HepG2 (cell line): ENCODE results near the gene RNASE4. TPM values are rescaled to one million over a fixed set of nuclear protein-coding genes. Genes with fewer than 3 reads are reported as not detected.

Experiments
- FOXK1 ChIP-seq: sonication (generic); formaldehyde crosslinking; IDR thresholded peaks from 2 replicates; pipeline ENCODE4 v1.4.0; 2020; ENCODE audit warnings: low read depth, missing genetic modification reagents, borderline replicate concordance
- FOXM1 ChIP-seq: sonication (generic); formaldehyde crosslinking; IDR thresholded peaks from 2 replicates; pipeline ENCODE4 v1.5.0; 2020; ENCODE audit warnings: missing genetic modification reagents
- IRX3 ChIP-seq: sonication (generic); formaldehyde crosslinking; IDR thresholded peaks from 2 replicates; pipeline ENCODE4 v1.8.1; 2023; ENCODE audit warnings: mild to moderate bottlenecking, low read depth, missing genetic modification reagents, borderline replicate concordance
- PITX1 ChIP-seq: sonication (generic); formaldehyde crosslinking; IDR thresholded peaks from 2 replicates; pipeline ENCODE4 v1.5.1; 2020; ENCODE audit warnings: mild to moderate bottlenecking, missing genetic modification reagents
- REPIN1 ChIP-seq: sonication (generic); formaldehyde crosslinking; IDR thresholded peaks from 2 replicates; pipeline ENCODE4 v1.8.0; 2022; ENCODE audit warnings: missing genetic modification reagents, low read depth, mild to moderate bottlenecking, borderline replicate concordance
- SUZ12 ChIP-seq: fragments of 150-350 bp; IDR thresholded peaks from 2 replicates; pipeline ENCODE4 v1.6.1; 2014; ENCODE audit warnings: low read depth, low read length
- TBL1XR1 ChIP-seq: fragments of 150-350 bp; IDR thresholded peaks from 2 replicates; pipeline ENCODE4 v1.6.1; 2014; ENCODE audit warnings: borderline replicate concordance, low read length; ENCODE audit not compliant: partially characterized antibody
- TCF7 ChIP-seq: sonication (generic); IDR thresholded peaks from 2 replicates; pipeline ENCODE4 v1.6.1; 2016; ENCODE audit warnings: antibody characterized with exemption, low read depth
- THAP11 ChIP-seq: IDR thresholded peaks from 2 replicates; pipeline ENCODE4 v1.6.1; 2016; ENCODE audit warnings: missing biosample characterization, missing genetic modification reagents
- ZBTB20 ChIP-seq: sonication (generic); formaldehyde crosslinking; IDR thresholded peaks from 2 replicates; pipeline ENCODE4 v1.8.1; 2023; ENCODE audit warnings: missing genetic modification reagents, low read depth, mild to moderate bottlenecking, borderline replicate concordance
- ZBTB3 ChIP-seq: sonication (generic); formaldehyde crosslinking; IDR thresholded peaks from 2 replicates; pipeline ENCODE4 v1.4.0; 2020; ENCODE audit warnings: low read depth, mild to moderate bottlenecking, moderate library complexity, missing genetic modification reagents, borderline replicate concordance
- ZBTB7A ChIP-seq: sonication (generic); formaldehyde crosslinking; IDR thresholded peaks from 2 replicates; pipeline ENCODE4 v1.8.0; 2022; ENCODE audit warnings: mild to moderate bottlenecking, missing genetic modification reagents
- ZNF224 ChIP-seq: sonication (generic); formaldehyde crosslinking; IDR thresholded peaks from 2 replicates; pipeline ENCODE4 v1.5.0; 2020; ENCODE audit warnings: mild to moderate bottlenecking, missing genetic modification reagents
- ZNF235 ChIP-seq: sonication (generic); formaldehyde crosslinking; IDR thresholded peaks from 2 replicates; pipeline ENCODE4 v1.8.1; 2023; ENCODE audit warnings: mild to moderate bottlenecking, missing genetic modification reagents, borderline replicate concordance
- ZNF432 ChIP-seq: sonication (generic); formaldehyde crosslinking; IDR thresholded peaks from 2 replicates; pipeline ENCODE4 v1.5.0; 2020; ENCODE audit warnings: missing genetic modification reagents, mild to moderate bottlenecking, borderline replicate concordance
- ZNF44 ChIP-seq: sonication (generic); formaldehyde crosslinking; IDR thresholded peaks from 2 replicates; pipeline ENCODE4 v1.5.1; 2020; ENCODE audit warnings: mild to moderate bottlenecking, missing genetic modification reagents
- ZNF556 ChIP-seq: sonication (generic); formaldehyde crosslinking; IDR thresholded peaks from 2 replicates; pipeline ENCODE4 v1.4.0; 2020; ENCODE audit warnings: mild to moderate bottlenecking, missing genetic modification reagents, borderline replicate concordance
- ZNF672 ChIP-seq: sonication (generic); formaldehyde crosslinking; IDR thresholded peaks from 2 replicates; pipeline ENCODE4 v1.8.1; 2022; ENCODE audit warnings: missing genetic modification reagents
- ZNF773 ChIP-seq: sonication (generic); formaldehyde crosslinking; IDR thresholded peaks from 2 replicates; pipeline ENCODE4 v1.4.0; 2020; ENCODE audit warnings: missing genetic modification reagents, borderline replicate concordance
- ZNF841 ChIP-seq: sonication (generic); formaldehyde crosslinking; IDR thresholded peaks from 2 replicates; pipeline ENCODE4 v1.8.1; 2023; ENCODE audit warnings: missing genetic modification reagents, borderline replicate concordance
- polyA plus RNA-seq, 8 experiments: library from polyadenylated mRNA; depleted of rRNA in 3 of 8; stranded (reverse) in 7 of 8; unstranded in 1 of 8; fragments of >200 nt; fragmentation: Illumina TruSeq in 4 of 8; extraction: Trizol in 4 of 8; gene quantifications; 2 replicates each; pipeline versions ENCODE4 v1.2.1 to v1.2.3, GENCODE V29; 2011 to 2016; ENCODE audit warnings: low read depth in 4 of 8, missing spikeins in 1 of 8, mixed read lengths in 1 of 8; ENCODE audit not compliant: insufficient read depth in 1 of 8
- total RNA-seq, 5 experiments: library from RNA; depleted of rRNA; stranded (reverse); fragments of >200 nt; fragmentation: Illumina TruSeq; extraction: Trizol; gene quantifications; 2 replicates each; pipeline ENCODE4 v1.2.3, GENCODE V29; 2016; ENCODE audit warnings: low read depth in 1 of 5
- TF ChIP-seq, protein P1 (sequence below): IDR thresholded peaks from 2 replicates; pipeline ENCODE4 v1.6.1; 2016; ENCODE audit warnings: low read depth, missing genetic modification reagents, missing compliant biosample characterization
- TF ChIP-seq, protein P2 (sequence below): sonication (generic); formaldehyde crosslinking; IDR thresholded peaks from 2 replicates; pipeline ENCODE4 v1.4.0; 2020; ENCODE audit warnings: missing genetic modification reagents, mild to moderate bottlenecking, borderline replicate concordance

The RNASE4 gene
- total and polyA plus RNA-seq, 2 of the 13 experiments (the other 11 are each of a cell fraction or from before 2014, with no cell fraction given): 109 to 983 TPM

DNA sequence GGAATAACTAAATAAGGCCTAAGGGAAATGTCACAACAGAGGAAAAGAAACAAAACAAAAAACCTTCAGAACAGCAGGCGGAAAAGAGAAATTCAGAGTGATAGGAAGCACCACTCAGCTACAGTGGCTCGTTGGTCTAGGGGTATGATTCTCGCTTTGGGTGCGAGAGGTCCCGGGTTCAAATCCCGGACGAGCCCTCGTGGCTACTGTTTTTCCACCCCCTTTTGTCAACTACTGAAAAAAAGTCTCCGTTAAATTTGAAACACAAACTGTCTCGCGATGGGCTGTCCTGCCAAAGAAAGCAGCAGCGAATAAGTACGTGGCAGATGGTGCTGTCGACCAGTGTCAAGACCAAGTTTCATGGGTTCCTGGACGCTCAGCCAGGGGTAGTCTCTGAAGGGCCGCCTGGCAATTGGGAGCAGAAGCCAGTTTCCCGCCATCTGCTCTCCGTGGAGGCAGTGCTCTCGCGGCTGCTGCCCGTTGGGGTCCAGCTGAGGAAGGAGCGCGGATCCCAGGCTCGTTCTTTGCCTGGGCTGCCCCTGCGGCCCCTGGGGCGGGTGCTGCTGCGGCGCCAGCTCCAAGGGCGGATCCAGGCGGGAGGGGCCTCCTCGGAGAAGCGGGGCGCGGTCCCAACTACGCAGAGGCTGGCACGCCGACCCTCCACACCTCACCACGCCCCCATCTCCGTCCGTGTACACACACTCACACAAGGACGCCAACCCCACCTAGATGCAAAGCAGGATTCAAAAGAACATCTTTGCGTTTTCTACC, at the start of gene RNASE4 (continued):
- no peak for TF ChIP-seq ZNF672 (CRISPR knock-in tag)
- TF ChIP-seq IRX3 (CRISPR knock-in tag): no peak; the same call in 1 of the 2 replicates
- TF ChIP-seq ZNF432 (CRISPR knock-in tag): no peak
- TF ChIP-seq ZBTB7A (CRISPR knock-in tag): peak; percentile 96
- TF ChIP-seq ZNF841 (CRISPR knock-in tag): no peak
- TF ChIP-seq ZNF773: peak; percentile 61; the same call in 1 of the 2 replicates
- TF ChIP-seq ZNF235 (CRISPR knock-in tag): no peak
- TF ChIP-seq FOXK1 (CRISPR knock-in tag): peak; percentile 70; the same call in 1 of the 2 replicates
- TF ChIP-seq ZNF44 (CRISPR knock-in tag): no peak
- no peak for TF ChIP-seq TBL1XR1
- no peak for TF ChIP-seq ZBTB3 (CRISPR knock-in tag)
- no peak for TF ChIP-seq SUZ12
- peak; percentile 77 for TF ChIP-seq ZNF556 (CRISPR knock-in tag)
- 0 out of 2 replicates have a peak, but pooled peaks have one; percentile 48 for TF ChIP-seq FOXM1 (CRISPR knock-in tag)
- TF ChIP-seq THAP11 (CRISPR knock-in tag): peak; percentile 70
- TF ChIP-seq, protein P1, sequence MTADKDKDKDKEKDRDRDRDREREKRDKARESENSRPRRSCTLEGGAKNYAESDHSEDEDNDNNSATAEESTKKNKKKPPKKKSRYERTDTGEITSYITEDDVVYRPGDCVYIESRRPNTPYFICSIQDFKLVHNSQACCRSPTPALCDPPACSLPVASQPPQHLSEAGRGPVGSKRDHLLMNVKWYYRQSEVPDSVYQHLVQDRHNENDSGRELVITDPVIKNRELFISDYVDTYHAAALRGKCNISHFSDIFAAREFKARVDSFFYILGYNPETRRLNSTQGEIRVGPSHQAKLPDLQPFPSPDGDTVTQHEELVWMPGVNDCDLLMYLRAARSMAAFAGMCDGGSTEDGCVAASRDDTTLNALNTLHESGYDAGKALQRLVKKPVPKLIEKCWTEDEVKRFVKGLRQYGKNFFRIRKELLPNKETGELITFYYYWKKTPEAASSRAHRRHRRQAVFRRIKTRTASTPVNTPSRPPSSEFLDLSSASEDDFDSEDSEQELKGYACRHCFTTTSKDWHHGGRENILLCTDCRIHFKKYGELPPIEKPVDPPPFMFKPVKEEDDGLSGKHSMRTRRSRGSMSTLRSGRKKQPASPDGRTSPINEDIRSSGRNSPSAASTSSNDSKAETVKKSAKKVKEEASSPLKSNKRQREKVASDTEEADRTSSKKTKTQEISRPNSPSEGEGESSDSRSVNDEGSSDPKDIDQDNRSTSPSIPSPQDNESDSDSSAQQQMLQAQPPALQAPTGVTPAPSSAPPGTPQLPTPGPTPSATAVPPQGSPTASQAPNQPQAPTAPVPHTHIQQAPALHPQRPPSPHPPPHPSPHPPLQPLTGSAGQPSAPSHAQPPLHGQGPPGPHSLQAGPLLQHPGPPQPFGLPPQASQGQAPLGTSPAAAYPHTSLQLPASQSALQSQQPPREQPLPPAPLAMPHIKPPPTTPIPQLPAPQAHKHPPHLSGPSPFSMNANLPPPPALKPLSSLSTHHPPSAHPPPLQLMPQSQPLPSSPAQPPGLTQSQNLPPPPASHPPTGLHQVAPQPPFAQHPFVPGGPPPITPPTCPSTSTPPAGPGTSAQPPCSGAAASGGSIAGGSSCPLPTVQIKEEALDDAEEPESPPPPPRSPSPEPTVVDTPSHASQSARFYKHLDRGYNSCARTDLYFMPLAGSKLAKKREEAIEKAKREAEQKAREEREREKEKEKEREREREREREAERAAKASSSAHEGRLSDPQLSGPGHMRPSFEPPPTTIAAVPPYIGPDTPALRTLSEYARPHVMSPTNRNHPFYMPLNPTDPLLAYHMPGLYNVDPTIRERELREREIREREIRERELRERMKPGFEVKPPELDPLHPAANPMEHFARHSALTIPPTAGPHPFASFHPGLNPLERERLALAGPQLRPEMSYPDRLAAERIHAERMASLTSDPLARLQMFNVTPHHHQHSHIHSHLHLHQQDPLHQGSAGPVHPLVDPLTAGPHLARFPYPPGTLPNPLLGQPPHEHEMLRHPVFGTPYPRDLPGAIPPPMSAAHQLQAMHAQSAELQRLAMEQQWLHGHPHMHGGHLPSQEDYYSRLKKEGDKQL: 0 out of 2 replicates have a peak, but pooled peaks have one; percentile 23
- no peak for TF ChIP-seq ZNF224 (CRISPR knock-in tag)
- no peak; the same call in 1 of the 2 replicates for TF ChIP-seq REPIN1 (CRISPR knock-in tag)
- no peak for TF ChIP-seq TCF7
- TF ChIP-seq PITX1 (CRISPR knock-in tag): no peak; the same call in none of the 2 replicates
- peak; percentile 15; the same call in 1 of the 2 replicates for TF ChIP-seq ZBTB20 (CRISPR knock-in tag)
- TF ChIP-seq, protein P2, sequence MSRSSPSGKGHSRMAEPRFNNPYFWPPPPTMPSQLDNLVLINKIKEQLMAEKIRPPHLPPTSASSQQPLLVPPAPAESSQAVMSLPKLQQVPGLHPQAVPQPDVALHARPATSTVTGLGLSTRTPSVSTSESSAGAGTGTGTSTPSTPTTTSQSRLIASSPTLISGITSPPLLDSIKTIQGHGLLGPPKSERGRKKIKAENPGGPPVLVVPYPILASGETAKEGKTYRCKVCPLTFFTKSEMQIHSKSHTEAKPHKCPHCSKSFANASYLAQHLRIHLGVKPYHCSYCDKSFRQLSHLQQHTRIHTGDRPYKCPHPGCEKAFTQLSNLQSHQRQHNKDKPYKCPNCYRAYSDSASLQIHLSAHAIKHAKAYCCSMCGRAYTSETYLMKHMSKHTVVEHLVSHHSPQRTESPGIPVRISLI (CRISPR knock-in tag): peak; percentile 78; the same call in 1 of the 2 replicates
